Amniotic epithelial cell (primary cell): ENCODE data around the gene FGF1.

Experiments used
- DNase-seq: peaks from one replicate; pipeline ENCODE4 v3.0.0-alpha.2; 2010; ENCODE audit warnings: low read depth

FGF1 gene

DNA sequence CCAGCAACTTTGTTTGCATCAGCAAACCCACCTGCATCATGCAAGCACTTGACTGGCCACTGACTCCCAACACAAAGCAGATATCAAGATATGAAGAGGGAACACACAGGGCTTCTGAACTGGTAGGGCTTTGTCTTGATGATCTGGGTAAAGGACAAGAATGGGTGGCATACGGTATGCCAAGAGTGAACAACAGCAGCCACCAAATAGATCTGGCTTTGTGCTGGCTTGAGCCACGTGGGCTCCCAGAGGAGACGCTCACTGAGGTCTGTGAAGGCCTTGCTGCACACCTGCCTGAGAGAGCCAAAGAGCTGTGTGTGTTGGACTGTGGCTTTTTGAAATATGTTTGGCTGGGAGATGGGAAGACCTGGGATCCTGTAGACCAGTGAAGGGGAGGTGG, 43.5 kb downstream of the FGF1 start:
- DNase-seq = no peak

DNA sequence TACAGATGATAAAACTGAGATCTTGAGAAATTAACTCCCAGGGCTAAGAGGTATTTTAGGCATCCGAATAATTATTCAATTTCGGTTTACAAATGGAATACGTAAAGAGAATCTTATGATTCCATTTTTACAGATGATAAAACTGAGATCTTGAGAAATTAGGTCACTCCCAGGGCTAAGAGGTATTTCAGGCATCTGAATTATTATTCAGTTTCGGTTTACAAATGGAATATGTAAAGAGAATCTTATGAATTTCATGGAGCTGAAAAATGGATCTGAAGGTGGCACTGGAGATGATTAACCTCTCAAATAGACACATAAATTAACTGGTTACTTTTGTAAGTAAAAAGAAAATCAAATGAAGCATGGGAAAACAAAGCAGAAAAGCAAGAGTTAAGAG, 44.2 kb downstream of the FGF1 start:
- peak; percentile 49 for DNase-seq

DNA sequence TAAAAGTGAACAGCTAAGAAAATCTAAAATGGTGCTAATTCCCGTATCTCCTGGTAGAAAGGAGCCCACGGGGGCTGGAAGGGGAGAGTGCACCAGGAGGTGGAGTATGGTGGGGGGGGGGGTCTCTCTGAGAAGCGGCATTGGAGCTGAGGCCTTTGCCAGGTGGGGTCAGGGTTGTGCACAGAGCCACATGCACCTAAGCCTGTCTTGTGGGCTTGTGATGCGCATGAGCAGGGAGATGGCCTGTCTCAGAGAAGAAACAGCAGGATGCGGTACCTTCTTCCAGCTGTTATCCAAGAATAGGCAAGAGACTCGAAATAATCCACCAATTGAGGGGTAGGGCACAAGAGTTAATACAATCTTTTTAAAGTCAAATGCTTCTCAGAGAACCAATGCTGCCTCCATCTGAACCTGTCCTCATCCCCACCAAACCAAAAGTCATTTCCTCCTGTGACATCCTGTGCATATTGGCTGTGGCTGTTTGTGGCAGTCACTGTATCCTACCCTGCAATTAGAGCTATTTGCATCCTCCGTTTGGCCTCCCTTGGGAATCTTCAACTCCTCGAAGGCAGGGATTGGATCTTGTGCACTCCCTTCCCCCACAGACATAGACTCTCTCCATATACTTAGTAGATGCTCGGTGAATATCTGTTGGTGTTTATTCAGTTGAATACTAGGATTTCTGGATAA, 45.4 kb downstream of the FGF1 start:
- DNase-seq = no peak

- DNase-seq = no peak
These were observed 46.4 kb downstream of the FGF1 start for GRCh38 chr5:142639455-142639854.

DNA sequence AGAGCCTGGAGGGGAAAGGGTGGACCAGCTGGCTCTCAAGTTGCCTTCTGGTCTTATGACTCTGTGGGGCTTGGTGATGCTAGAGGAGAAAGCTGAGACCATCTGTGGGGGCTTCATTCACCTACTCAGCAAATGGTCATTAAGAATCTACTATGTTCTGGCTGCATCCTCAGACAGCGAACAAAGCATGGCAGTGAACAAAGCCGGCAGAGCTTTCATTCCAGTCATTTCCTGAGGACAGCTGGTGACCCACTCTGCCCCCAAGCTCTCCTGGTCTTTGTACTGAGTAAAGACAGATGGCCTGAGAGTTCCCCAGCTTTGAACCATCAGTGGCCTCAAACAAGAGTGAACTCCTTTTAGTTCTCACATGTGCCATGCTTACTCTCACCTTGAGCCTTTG, 48.0 kb downstream of the FGF1 start:
- no peak for DNase-seq

GRCh38 chr5:142636698-142637324, 49.1 kb downstream of the FGF1 start:
- no peak for DNase-seq

- no peak for DNase-seq
These were observed 49.8 kb downstream of the FGF1 start for GRCh38 chr5:142636093-142636492.

DNA sequence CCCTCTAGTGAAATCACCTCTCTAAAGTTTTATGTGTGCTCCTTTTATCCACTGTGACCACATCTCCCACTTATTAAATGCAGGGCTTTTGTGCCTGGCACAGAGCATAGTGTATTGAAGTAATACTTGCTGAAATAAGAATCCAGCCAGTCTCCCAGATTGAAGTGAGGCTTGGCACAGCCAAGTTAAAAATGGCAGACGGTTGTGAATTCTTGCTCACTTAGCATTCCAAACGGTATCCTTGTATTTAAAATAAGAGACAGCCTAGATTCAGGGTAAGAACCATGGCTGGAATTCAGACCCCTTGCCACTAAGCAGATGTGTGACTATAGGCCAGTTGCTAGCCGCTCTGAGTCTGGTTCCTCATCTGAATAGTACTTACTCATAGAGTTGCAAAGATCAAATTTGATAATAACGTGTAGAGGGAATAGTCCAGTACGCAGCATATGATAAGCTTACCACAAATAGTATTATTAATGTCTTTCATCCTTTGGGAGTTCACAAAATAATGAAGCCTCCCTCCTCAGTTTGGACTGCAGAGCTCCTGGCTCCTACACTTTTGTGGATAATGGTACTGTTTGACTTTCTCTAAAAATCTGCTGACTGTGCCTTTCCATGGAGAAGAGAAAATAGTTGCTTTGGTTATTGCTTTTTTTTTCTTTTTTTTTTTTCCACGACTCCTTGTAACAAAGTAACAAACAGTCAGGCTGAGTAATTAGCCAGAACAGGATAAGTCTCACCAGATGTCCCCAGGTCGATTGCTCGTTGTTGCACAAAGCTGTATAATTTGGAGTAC, 51.5 kb downstream of the FGF1 start:
- DNase-seq = peak; percentile 43

DNA sequence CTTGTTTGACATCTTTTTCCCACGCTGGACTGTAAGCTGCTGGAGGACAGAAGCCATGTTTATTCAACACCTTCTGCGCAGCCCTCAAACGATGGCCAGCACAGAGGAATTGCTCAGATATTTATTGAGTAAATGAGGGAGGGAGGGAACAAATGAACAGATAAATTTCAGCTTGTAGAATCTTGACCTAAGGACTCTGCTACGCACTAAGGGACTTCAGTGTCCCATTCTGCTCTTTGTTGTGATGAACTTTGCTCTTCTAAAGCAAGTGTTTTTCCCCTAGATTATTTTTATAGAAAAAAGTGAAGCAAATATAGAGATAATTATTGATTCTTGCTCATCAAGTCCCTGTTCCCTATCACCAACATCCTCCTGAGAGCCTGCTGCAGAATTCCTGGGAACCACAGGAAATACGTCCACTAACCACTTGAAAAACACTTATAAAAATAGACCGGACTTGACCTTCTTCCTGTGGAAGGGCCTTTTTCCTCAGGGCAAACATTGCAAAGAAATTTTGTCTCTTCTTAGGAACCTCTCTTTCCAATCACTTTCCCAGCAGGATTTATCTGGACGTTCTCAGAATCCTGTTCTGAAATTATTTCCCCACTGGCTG, 54.9 kb downstream of the FGF1 start:
- no peak for DNase-seq

GRCh38 chr5:142627383-142628217, 58.3 kb downstream of the FGF1 start:
- peak; percentile 65 for DNase-seq

DNA sequence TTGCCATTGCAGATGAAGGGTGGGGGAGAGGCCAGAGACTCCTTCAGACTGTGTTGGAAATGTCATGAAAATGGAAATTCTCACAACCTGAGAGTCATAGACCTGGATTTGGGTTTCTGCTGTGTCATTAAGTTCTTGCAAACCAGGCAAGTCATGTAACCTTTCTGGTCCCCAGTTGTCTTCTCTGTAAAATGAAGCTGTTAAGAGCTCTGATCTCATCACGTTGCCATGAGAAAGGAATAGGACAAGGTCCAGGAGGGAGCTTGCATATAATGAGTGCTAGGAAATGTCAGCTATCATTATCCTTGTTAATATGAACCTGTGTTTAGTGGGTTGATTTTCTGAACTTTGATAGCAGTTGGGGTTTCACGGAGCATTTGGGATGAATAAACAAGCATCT, 59.1 kb downstream of the FGF1 start:
- no peak for DNase-seq

- DNase-seq = no peak
These were observed 59.8 kb downstream of the FGF1 start for GRCh38 chr5:142626099-142626498.

DNA sequence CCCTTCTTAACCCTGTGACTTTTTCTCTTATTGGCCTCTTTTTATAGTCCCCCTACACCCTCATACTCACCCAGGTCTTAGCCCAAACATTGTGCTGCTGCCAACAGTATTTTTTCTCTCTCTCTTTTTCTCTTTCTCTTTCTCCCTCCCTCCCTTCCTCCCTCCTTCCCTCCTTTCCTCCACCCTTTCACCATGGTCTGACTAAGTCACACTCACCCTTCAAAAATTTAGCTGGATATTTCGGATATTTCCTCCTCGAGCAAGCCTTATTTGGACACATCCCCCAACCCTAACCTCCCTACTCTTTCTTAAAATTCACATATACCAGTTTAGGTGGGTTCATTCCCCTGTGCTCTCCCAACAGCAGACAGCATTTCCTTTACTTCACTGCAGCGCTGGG, 64.7 kb downstream of the FGF1 start:
- peak; percentile 54 for DNase-seq

- DNase-seq = no peak
These were observed 66.1 kb downstream of the FGF1 start for GRCh38 chr5:142619815-142620214.

- DNase-seq = peak; percentile 33
These were observed 67.8 kb downstream of the FGF1 start for GRCh38 chr5:142618130-142618523.

DNA sequence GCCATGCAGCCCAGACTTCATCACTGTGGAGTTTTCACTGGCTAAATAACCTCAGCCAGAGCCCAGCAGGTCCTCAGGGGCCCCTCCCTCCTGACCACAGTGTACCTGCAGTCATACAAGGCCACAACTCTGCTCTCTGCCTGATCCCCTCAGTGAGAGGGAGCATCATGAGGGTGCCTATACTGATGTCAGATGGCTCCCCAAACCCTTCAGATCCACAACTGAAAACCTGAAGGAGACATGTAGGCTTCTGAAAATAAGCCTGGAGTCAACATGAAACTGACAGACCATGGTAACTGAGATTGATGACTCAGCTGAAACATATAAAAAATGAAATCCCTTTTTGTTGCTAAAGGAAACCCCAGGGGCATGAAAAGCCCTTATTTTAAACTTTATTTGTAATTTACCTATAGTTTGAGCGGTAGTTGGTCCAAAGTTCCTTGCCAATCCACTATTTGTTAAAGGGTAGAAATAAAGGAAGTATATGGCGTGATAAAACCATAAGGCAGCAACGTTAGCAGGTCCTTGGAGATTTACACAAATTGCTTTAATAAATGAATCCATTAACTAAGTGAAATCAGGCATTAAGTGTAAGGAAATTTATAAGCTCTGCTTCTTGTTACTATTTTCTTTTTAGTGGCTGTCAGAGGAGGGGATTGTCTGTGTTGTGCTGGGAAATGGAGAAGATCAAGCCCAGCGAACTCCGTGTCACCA, 68.3 kb downstream of the FGF1 start:
- DNase-seq = no peak

GRCh38 chr5:142615948-142616347, 69.9 kb downstream of the FGF1 start:
- no peak for DNase-seq

DNA sequence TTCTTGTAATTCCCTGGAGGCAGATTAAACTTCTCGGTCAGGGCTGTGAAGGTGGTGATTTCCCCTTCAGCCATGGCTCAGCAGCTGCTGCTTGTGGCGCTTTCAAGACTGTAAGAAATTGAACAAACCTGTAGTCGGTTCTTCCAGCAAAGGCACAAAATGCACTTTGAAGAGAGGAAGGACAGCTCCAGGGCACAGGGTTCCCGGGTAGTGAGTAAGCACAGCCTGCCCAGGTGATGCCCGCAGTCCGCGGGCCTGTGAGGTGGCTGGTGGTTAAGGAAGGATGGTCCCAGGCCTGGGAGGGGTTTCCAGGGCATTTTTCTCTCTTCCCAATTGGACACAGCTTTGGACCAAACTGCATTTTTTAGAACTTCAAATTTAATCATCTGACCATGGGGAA, 71.8 kb downstream of the FGF1 start:
- DNase-seq = no peak

DNA sequence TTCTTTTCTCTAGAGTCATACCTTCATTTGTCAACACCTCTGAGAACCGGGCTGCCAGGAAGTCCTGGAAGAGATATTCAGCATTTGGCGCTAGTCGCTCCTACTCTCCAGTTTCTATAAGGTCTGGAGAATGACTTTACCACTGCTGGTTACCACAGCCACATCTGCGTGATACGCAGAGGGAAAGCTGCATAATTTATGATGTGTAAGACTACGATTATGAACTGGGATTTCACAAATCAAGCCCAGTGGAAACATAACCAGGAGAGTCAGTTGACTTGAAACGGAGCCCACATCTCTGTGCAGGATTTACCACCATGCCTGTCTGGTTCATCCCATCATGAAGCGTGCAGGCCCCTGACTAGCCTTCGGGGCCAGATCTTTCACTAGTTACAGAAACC, 72.6 kb downstream of the FGF1 start:
- peak; percentile 76 for DNase-seq

DNA sequence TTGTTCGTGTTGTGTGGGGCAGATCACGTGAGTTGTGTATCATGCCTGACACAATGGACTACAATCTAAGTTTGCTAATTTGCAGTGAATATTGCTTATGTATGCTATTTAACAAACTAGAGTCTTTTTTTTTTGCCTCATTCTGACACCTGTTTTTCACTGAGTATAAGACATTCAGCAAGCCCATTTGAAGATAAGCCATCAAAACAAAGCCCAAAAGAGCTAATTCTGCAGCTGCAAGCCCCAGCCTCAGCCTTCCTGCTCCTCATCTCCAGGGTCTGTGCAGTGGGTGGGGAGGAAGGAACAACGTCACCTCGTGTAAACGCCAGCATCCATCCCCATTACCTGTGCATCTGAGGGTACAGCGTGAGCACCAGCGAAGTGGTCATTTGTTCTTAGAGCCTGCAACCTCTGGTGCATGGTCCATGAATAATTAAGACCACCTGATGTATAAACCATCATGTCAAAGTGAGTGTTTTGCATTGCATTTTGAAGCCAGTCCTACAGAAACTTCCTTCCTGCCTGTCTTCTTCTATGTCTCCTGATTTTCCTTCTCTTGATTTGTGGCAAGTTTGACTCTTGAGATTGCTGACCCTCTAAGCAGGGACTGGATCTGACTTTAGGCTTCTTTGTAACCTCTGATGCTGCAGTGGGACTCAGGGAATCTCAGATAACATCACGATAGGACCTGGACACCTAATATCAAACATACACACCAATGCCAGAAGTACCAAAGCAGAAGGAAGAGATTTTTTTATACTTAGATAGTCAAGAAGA, 73.2 kb downstream of the FGF1 start:
- no peak for DNase-seq
